PC-3 (cell line): ENCODE data around the gene SEMA4F.

Experiments
- CTCF ChIP-seq: fragments of 300-600 bp; sonication (generic); conservative IDR thresholded peaks from 2 replicates; pipeline ENCODE4 v1.5.1; 2017; ENCODE audit warnings: antibody characterized with exemption, low read depth, mild to moderate bottlenecking, low read length
- EZH2 ChIP-seq: fragments of 300-600 bp; sonication (generic); IDR thresholded peaks from one replicate; pipeline ENCODE4 v1.6.1; 2017; ENCODE audit warnings: antibody characterized with exemption, mild to moderate bottlenecking, low read length; ENCODE audit not compliant: unreplicated experiment
- EZH2phosphoT487 ChIP-seq: fragments of 300-600 bp; sonication (generic); IDR thresholded peaks from 2 replicates; pipeline ENCODE4 v1.6.1; 2018; ENCODE audit warnings: mild to moderate bottlenecking, antibody characterized with exemption, low read length, borderline replicate concordance

GRCh38 chr2:74619651-74620297 is 34.3 kb upstream of the SEMA4F start:
- TF ChIP-seq CTCF (no peak), EZH2 (no peak), EZH2phosphoT487 (no peak)
